Measurements from ENCODE around the gene PRPF19. TPM values are rescaled to one million over a fixed set of nuclear protein-coding genes. Genes with fewer than 3 reads are reported as not detected.

PRPF19 gene
- total and polyA plus RNA-seq, 2 of the 13 experiments (the other 11 are each of a cell fraction or from before 2014, with no cell fraction given), result 27.4 to 91.1 TPM

DNA sequence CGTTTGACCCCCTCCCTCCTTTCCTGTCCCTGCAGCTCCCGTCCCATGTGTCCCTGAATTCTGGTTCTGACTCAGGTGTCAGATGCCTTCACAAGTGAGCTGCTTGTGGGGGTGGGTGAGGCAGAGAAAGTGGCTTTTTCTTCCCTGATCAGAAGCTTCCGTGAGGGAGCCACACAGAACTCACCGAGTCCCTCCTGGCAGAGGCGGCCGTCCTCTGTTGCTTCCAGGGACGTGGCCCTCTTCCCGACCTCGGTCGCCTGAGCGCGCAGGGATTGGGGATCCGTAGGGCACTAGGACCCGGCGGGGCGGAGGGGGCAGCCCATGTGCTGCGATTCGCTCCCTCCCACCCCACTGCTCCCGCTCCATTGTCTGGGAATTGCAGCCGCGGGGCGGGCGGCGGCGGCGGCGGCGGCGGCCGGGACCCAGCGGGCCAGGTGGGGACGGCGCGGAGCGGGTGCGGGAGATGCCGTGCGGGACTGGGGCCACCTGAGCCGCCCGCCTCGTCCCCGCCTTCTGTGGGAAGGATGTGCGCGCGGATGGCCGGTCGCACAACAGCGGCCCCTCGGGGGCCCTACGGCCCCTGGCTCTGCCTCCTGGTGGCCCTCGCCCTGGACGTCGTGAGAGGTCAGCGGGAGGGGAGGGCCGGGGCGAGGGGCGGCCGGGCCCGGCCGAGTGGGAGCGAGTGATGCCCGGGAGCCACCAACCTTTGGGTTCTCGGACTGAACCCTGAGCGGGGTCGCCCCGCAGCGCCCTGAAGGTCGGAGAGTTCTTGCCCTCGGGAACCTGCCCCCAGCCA is 17.9 kb upstream of the PRPF19 start, which contains the start of gene TMEM132A (continued):
- TF ChIP-seq ZNF30 (CRISPR knock-in tag; IDR thresholded peaks at IDR 0.05) (no peak), ZNF879 (CRISPR knock-in tag; IDR thresholded peaks at IDR 0.05) (no peak), ZBTB8A (CRISPR knock-in tag; IDR thresholded peaks at IDR 0.05; ENCODE audit: borderline replicate concordance, low read depth) (no peak), ZNF225 (CRISPR knock-in tag; IDR thresholded peaks at IDR 0.05) (peak; percentile 28; the same call in 1 of the 2 replicates), FOXK2 (IDR thresholded peaks at IDR 0.05) (no peak), ZNF772 (CRISPR knock-in tag; IDR thresholded peaks at IDR 0.05) (peak; percentile 79), KDM4B (CRISPR knock-in tag; IDR thresholded peaks at IDR 0.05) (no peak), GPN1 (CRISPR knock-in tag; IDR thresholded peaks at IDR 0.05; ENCODE audit: borderline replicate concordance) (0 out of 2 replicates have a peak, but pooled peaks have one; percentile 22)
- TF ChIP-seq, protein P1, sequence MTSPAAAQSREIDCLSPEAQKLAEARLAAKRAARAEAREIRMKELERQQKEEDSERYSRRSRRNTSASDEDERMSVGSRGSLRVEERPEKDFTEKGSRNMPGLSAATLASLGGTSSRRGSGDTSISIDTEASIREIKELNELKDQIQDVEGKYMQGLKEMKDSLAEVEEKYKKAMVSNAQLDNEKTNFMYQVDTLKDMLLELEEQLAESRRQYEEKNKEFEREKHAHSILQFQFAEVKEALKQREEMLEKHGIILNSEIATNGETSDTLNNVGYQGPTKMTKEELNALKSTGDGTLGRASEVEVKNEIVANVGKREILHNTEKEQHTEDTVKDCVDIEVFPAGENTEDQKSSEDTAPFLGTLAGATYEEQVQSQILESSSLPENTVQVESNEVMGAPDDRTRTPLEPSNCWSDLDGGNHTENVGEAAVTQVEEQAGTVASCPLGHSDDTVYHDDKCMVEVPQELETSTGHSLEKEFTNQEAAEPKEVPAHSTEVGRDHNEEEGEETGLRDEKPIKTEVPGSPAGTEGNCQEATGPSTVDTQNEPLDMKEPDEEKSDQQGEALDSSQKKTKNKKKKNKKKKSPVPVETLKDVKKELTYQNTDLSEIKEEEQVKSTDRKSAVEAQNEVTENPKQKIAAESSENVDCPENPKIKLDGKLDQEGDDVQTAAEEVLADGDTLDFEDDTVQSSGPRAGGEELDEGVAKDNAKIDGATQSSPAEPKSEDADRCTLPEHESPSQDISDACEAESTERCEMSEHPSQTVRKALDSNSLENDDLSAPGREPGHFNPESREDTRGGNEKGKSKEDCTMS (CRISPR knock-in tag; conservative IDR thresholded peaks at IDR 0.05), result no peak
- TF ChIP-seq, protein P2, sequence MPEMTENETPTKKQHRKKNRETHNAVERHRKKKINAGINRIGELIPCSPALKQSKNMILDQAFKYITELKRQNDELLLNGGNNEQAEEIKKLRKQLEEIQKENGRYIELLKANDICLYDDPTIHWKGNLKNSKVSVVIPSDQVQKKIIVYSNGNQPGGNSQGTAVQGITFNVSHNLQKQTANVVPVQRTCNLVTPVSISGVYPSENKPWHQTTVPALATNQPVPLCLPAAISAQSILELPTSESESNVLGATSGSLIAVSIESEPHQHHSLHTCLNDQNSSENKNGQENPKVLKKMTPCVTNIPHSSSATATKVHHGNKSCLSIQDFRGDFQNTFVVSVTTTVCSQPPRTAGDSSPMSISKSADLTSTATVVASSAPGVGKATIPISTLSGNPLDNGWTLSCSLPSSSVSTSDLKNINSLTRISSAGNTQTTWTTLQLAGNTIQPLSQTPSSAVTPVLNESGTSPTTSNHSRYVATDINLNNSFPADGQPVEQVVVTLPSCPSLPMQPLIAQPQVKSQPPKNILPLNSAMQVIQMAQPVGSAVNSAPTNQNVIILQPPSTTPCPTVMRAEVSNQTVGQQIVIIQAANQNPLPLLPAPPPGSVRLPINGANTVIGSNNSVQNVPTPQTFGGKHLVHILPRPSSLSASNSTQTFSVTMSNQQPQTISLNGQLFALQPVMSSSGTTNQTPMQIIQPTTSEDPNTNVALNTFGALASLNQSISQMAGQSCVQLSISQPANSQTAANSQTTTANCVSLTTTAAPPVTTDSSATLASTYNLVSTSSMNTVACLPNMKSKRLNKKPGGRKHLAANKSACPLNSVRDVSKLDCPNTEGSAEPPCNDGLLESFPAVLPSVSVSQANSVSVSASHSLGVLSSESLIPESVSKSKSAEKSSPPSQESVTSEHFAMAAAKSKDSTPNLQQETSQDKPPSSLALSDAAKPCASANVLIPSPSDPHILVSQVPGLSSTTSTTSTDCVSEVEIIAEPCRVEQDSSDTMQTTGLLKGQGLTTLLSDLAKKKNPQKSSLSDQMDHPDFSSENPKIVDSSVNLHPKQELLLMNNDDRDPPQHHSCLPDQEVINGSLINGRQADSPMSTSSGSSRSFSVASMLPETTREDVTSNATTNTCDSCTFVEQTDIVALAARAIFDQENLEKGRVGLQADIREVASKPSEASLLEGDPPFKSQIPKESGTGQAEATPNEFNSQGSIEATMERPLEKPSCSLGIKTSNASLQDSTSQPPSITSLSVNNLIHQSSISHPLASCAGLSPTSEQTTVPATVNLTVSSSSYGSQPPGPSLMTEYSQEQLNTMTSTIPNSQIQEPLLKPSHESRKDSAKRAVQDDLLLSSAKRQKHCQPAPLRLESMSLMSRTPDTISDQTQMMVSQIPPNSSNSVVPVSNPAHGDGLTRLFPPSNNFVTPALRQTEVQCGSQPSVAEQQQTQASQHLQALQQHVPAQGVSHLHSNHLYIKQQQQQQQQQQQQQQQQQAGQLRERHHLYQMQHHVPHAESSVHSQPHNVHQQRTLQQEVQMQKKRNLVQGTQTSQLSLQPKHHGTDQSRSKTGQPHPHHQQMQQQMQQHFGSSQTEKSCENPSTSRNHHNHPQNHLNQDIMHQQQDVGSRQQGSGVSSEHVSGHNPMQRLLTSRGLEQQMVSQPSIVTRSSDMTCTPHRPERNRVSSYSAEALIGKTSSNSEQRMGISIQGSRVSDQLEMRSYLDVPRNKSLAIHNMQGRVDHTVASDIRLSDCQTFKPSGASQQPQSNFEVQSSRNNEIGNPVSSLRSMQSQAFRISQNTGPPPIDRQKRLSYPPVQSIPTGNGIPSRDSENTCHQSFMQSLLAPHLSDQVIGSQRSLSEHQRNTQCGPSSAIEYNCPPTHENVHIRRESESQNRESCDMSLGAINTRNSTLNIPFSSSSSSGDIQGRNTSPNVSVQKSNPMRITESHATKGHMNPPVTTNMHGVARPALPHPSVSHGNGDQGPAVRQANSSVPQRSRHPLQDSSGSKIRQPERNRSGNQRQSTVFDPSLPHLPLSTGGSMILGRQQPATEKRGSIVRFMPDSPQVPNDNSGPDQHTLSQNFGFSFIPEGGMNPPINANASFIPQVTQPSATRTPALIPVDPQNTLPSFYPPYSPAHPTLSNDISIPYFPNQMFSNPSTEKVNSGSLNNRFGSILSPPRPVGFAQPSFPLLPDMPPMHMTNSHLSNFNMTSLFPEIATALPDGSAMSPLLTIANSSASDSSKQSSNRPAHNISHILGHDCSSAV (CRISPR knock-in tag; IDR thresholded peaks at IDR 0.05; ENCODE audit: borderline replicate concordance), result no peak
- TF ChIP-seq, protein P3, sequence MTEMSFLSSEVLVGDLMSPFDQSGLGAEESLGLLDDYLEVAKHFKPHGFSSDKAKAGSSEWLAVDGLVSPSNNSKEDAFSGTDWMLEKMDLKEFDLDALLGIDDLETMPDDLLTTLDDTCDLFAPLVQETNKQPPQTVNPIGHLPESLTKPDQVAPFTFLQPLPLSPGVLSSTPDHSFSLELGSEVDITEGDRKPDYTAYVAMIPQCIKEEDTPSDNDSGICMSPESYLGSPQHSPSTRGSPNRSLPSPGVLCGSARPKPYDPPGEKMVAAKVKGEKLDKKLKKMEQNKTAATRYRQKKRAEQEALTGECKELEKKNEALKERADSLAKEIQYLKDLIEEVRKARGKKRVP (CRISPR knock-in tag; IDR thresholded peaks at IDR 0.05), result no peak
- TF ChIP-seq, protein P4, sequence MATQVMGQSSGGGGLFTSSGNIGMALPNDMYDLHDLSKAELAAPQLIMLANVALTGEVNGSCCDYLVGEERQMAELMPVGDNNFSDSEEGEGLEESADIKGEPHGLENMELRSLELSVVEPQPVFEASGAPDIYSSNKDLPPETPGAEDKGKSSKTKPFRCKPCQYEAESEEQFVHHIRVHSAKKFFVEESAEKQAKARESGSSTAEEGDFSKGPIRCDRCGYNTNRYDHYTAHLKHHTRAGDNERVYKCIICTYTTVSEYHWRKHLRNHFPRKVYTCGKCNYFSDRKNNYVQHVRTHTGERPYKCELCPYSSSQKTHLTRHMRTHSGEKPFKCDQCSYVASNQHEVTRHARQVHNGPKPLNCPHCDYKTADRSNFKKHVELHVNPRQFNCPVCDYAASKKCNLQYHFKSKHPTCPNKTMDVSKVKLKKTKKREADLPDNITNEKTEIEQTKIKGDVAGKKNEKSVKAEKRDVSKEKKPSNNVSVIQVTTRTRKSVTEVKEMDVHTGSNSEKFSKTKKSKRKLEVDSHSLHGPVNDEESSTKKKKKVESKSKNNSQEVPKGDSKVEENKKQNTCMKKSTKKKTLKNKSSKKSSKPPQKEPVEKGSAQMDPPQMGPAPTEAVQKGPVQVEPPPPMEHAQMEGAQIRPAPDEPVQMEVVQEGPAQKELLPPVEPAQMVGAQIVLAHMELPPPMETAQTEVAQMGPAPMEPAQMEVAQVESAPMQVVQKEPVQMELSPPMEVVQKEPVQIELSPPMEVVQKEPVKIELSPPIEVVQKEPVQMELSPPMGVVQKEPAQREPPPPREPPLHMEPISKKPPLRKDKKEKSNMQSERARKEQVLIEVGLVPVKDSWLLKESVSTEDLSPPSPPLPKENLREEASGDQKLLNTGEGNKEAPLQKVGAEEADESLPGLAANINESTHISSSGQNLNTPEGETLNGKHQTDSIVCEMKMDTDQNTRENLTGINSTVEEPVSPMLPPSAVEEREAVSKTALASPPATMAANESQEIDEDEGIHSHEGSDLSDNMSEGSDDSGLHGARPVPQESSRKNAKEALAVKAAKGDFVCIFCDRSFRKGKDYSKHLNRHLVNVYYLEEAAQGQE (IDR thresholded peaks at IDR 0.05; ENCODE audit: borderline replicate concordance in 1 of 2, low read depth in 1 of 2, low read length in 2 of 2), result no peak

All from HepG2 (cell line).